ENCODE measurements around the gene CD300A.

GRCh38 chr17:74431568-74432423 is 34.6 kb upstream of the CD300A start, which contains the start of gene GPRC5C:
- no peak for TF ChIP-seq POLR2A (IDR thresholded peaks at IDR 0.05; ENCODE audit: low read length)
- TF ChIP-seq GATA1 (IDR thresholded peaks at IDR 0.05; ENCODE audit: low read depth, low read length), result no peak

All from erythroblast (primary cell).